SK-N-SH (cell line): ENCODE data around the gene C3orf20. TPM values are rescaled to one million over a fixed set of nuclear protein-coding genes. Genes with fewer than 3 reads are reported as not detected.

ENCODE experiments used
- CTCF ChIA-PET: fragments of 300-600, 350-600 bp; formaldehyde crosslinking; extraction: SDS; loops from one replicate; lab custom pipeline; 2021; lab: Yijun Ruan, JAX
- POLR2A ChIA-PET: fragments of 350-600 bp; sonication (Branson Sonifier 250); formaldehyde crosslinking; extraction: SDS; loops from one replicate; lab custom pipeline; 2020; ENCODE audit warnings: antibody characterized with exemption, inconsistent platforms; lab: Yijun Ruan, JAX
- DNase-seq: peaks from one replicate; pipeline ENCODE4 v3.0.0; 2012
- H2AFZ ChIP-seq: fragments of 200-600 bp; sonication (generic); 2 replicates; pipeline ENCODE4 v1.8.1; 2016; ENCODE audit warnings: antibody characterized with exemption, mild to moderate bottlenecking, low read depth
- H3F3A ChIP-seq: fragments of 200-600 bp; sonication (generic); replicated peaks from 2 replicates; pipeline ENCODE3; 2016; ENCODE audit warnings: antibody characterized with exemption, mild to moderate bottlenecking; ENCODE audit not compliant: insufficient read depth
- H3K27ac ChIP-seq, 2 experiments: fragments of 200-500 bp in 1 of 2; fragments of 200-600 bp in 1 of 2; sonication (Bioruptor generic) in 1 of 2; sonication (generic), shearing (Covaris generic) in 1 of 2; 2 replicates each; pipeline versions ENCODE4 v1.5.1 to v1.6.1; 2014 to 2016; ENCODE audit warnings: low read depth in 2 of 2, inconsistent platforms in 1 of 2, low read length in 1 of 2, mild to moderate bottlenecking in 1 of 2, mixed read lengths in 1 of 2
- H3K27me3 ChIP-seq: fragments of 200-600 bp; sonication (generic), shearing (Covaris generic); 2 replicates; pipeline ENCODE4 v1.6.1; 2016; ENCODE audit warnings: mixed run types; ENCODE audit not compliant: insufficient read depth
- H3K36me3 ChIP-seq, 2 experiments: fragments of 200-500 bp in 1 of 2; fragments of 200-600 bp in 1 of 2; sonication (Bioruptor generic) in 1 of 2; sonication (generic) in 1 of 2; replicated peaks in 1 of 2; 2 replicates each; pipeline versions ENCODE3 to v1.5.1; 2014 to 2016; ENCODE audit warnings: low read length in 1 of 2, mild to moderate bottlenecking in 1 of 2; ENCODE audit not compliant: insufficient read depth in 2 of 2, control insufficient read depth in 1 of 2
- H3K4me1 ChIP-seq, 2 experiments: fragments of 200-500 bp in 1 of 2; fragments of 200-600 bp in 1 of 2; sonication (Bioruptor generic) in 1 of 2; sonication (generic), shearing (Covaris generic) in 1 of 2; 2 replicates each; pipeline versions ENCODE4 v1.5.1 to v1.6.1; 2014 to 2016; ENCODE audit warnings: low read depth in 1 of 2, low read length in 1 of 2, mixed run types in 1 of 2; ENCODE audit not compliant: insufficient read depth in 2 of 2, control insufficient read depth in 1 of 2
- H3K4me2 ChIP-seq: fragments of 200-600 bp; sonication (generic), shearing (Covaris generic); 2 replicates; pipeline ENCODE4 v1.6.1; 2017; ENCODE audit warnings: mixed run types
- H3K4me3 ChIP-seq, 2 experiments: fragments of 200-500 bp in 1 of 2; fragments of 200-600 bp in 1 of 2; sonication (Bioruptor generic) in 1 of 2; sonication (generic), shearing (Covaris generic) in 1 of 2; 2 replicates each; pipeline versions ENCODE4 v1.5.1 to v1.8.1; 2014 to 2016; ENCODE audit warnings: low read depth in 2 of 2, inconsistent platforms in 1 of 2, low read length in 1 of 2, mild to moderate bottlenecking in 1 of 2, mixed read lengths in 1 of 2, moderate library complexity in 1 of 2
- H3K79me2 ChIP-seq: fragments of 200-600 bp; sonication (generic); 2 replicates; pipeline ENCODE4 v1.8.1; 2017; ENCODE audit warnings: mild to moderate bottlenecking; ENCODE audit not compliant: insufficient read depth
- H3K9ac ChIP-seq: fragments of 200-600 bp; sonication (generic); 2 replicates; pipeline ENCODE4 v1.6.1; 2017; ENCODE audit warnings: mixed run types
- H3K9me2 ChIP-seq: fragments of 200-600 bp; sonication (generic); 2 replicates; pipeline ENCODE4 v1.6.1; 2017; ENCODE audit warnings: mixed run types
- H3K9me3 ChIP-seq: fragments of 200-600 bp; sonication (generic); 2 replicates; pipeline ENCODE4 v1.6.1; 2017; ENCODE audit warnings: mixed run types, mild to moderate bottlenecking, moderate library complexity
- H4K20me1 ChIP-seq: fragments of 200-600 bp; sonication (generic); 2 replicates; pipeline ENCODE4 v1.6.1; 2017; ENCODE audit warnings: mild to moderate bottlenecking, mixed run types; ENCODE audit not compliant: insufficient read depth
- CTCF ChIP-seq: fragments of 200-600 bp; sonication (generic); IDR thresholded peaks from 2 replicates; pipeline ENCODE4 v1.6.1; 2017; ENCODE audit warnings: antibody characterized with exemption, mild to moderate bottlenecking, moderate library complexity
- FOXJ3 ChIP-seq: sonication (generic); formaldehyde crosslinking; IDR thresholded peaks from 2 replicates; pipeline ENCODE4 v1.5.1; 2020; ENCODE audit warnings: mild to moderate bottlenecking, missing genetic modification reagents
- FOXM1 ChIP-seq: IDR thresholded peaks from 2 replicates; pipeline ENCODE4 v1.4.0; 2012; ENCODE audit warnings: low read depth, mild to moderate bottlenecking
- GABPA ChIP-seq: IDR thresholded peaks from 2 replicates; pipeline ENCODE4 v1.4.0; 2012; ENCODE audit warnings: low read depth, mild to moderate bottlenecking
- JUND ChIP-seq: IDR thresholded peaks from 2 replicates; pipeline ENCODE4 v1.4.0; 2012
- MEF2A ChIP-seq: IDR thresholded peaks from 2 replicates; pipeline ENCODE4 v1.4.0; 2012; ENCODE audit warnings: low read depth, borderline replicate concordance
- MXI1 ChIP-seq: IDR thresholded peaks from 2 replicates; pipeline ENCODE4 v1.6.1; 2012; ENCODE audit warnings: mild to moderate bottlenecking, low read depth, low read length, improper control_type of control experiment
- RAD21 ChIP-seq: IDR thresholded peaks from 2 replicates; pipeline ENCODE4 v1.6.1; 2012; ENCODE audit warnings: mild to moderate bottlenecking, low read length
- RCOR1 ChIP-seq: fragments of 150-350 bp; IDR thresholded peaks from 2 replicates; pipeline ENCODE4 v1.6.1; 2017; ENCODE audit warnings: antibody characterized with exemption, low read length
- SIN3A ChIP-seq: IDR thresholded peaks from 2 replicates; pipeline ENCODE4 v1.6.1; 2012; ENCODE audit warnings: low read depth, mild to moderate bottlenecking, low read length, moderate library complexity, borderline replicate concordance
- TAF1 ChIP-seq: IDR thresholded peaks from 2 replicates; pipeline ENCODE4 v1.6.1; 2012; ENCODE audit warnings: low read depth, mild to moderate bottlenecking, low read length, moderate library complexity, borderline replicate concordance
- USF1 ChIP-seq: IDR thresholded peaks from 2 replicates; pipeline ENCODE4 v1.4.0; 2012; ENCODE audit warnings: low read depth, borderline replicate concordance
- YY1 ChIP-seq: IDR thresholded peaks from 2 replicates; pipeline ENCODE4 v1.4.0; 2012; ENCODE audit warnings: low read depth, mild to moderate bottlenecking
- WGBS: methylation state at CpG from one replicate; pipeline ENCODE4 v1.1.6; 2017; ENCODE audit warnings: low lambda C conversion rate; 5-methylcytosine and 5-hydroxymethylcytosine counted together
- polyA plus RNA-seq, 3 experiments: library from polyadenylated mRNA; depleted of rRNA; stranded (reverse); fragments of >200 nt; gene quantifications; 2 replicates each; pipeline ENCODE4 v1.2.3, GENCODE V29; 2012

The C3orf20 gene
- polyA plus RNA-seq, 1 of the 3 experiments (the other 2 are of a cell fraction): not detected

GRCh38 chr3:14719006-14719405, 44.1 kb downstream of the C3orf20 start:
- ChIA-PET CTCF (no interaction called here), POLR2A (no interaction called here)

GRCh38 chr3:14721126-14721864, 46.4 kb downstream of the C3orf20 start:
- no peaks in the 10 kb centered on the region for H3K4me1 ChIP-seq
- no peaks in the 10 kb centered on the region for H3K27me3 ChIP-seq
- no peaks in the 10 kb centered on the region for H3F3A ChIP-seq
- no peaks in the 10 kb centered on the region for H4K20me1 ChIP-seq
- TF ChIP-seq FOXJ3 (CRISPR knock-in tag): no peak
- TF ChIP-seq MXI1: no peak
- TF ChIP-seq RCOR1: no peak
- TF ChIP-seq GABPA: no peak
- TF ChIP-seq MEF2A: no peak
- no peak for TF ChIP-seq TAF1
- TF ChIP-seq USF1: no peak
- no peak for TF ChIP-seq SIN3A
- no peak for TF ChIP-seq FOXM1
- TF ChIP-seq CTCF: no peak
- no peak overlapping the region for H2AFZ ChIP-seq
- H3K4me2 ChIP-seq: no peak overlapping the region
- no peaks in the 10 kb centered on the region for H3K9me3 ChIP-seq
- CTCF ChIA-PET: no interaction called here
- no peaks in the 10 kb centered on the region for H3K9me2 ChIP-seq
- no peak overlapping the region for H3K9ac ChIP-seq
- no peak overlapping the region for H3K4me3 ChIP-seq
- DNase-seq: no peak
- POLR2A ChIA-PET: no interaction called here
- H3K79me2 ChIP-seq: no peaks in the 10 kb centered on the region
- 16% methylated on average over 8 of the region's 8 CpGs for whole genome bisulfite sequencing
- H3K27ac ChIP-seq: no peak overlapping the region
- no peaks in the 10 kb centered on the region for H3K36me3 ChIP-seq

More at GRCh38 chr3:14719006-14719405, 44.1 kb downstream of the C3orf20 start:
- Histone ChIP-seq H3K9me2 (no peaks in the 10 kb centered on the region), H3K79me2 (no peaks in the 10 kb centered on the region), H2AFZ (no peak overlapping the region), H3K9me3 (no peaks in the 10 kb centered on the region), H3F3A (no peaks in the 10 kb centered on the region), H3K27me3 (no peaks in the 10 kb centered on the region), H3K27ac (no peak overlapping the region), H3K4me3 (no peak overlapping the region), H3K9ac (no peak overlapping the region), H3K36me3 (no peaks in the 10 kb centered on the region), H3K4me2 (no peak overlapping the region), H3K4me1 (no peaks in the 10 kb centered on the region), H4K20me1 (no peaks in the 10 kb centered on the region)
- no peak for TF ChIP-seq CTCF
- TF ChIP-seq FOXJ3 (CRISPR knock-in tag): no peak
- no peak for TF ChIP-seq YY1
- TF ChIP-seq JUND: no peak
- TF ChIP-seq RAD21: no peak
- no peak for DNase-seq
- 49% methylated on average over 2 of the region's 2 CpGs for WGBS
